Calu3 (cell line): ENCODE results near the gene CPNE9. TPM values are rescaled to one million over a fixed set of nuclear protein-coding genes. Genes with fewer than 3 reads are reported as not detected.

Source experiments
- BruUV-seq: library from RNA; stranded (reverse); fragments of 400-500 nt; replicated peaks from 2 replicates; lab custom pipeline; 2021; lab: Mats Ljungman, UMichigan
- CTCF ChIA-PET: fragments of 300-600 bp; sonication (Branson Sonifier 250); formaldehyde crosslinking; loops from one replicate; lab custom pipeline; 2022; ENCODE audit warnings: antibody characterized with exemption; lab: Charles Lee
- DNase-seq: peaks from one replicate; pipeline ENCODE4 v3.0.0; 2022
- H3K27ac Mint-ChIP-seq: one replicate; pipeline ENCODE4 v1.8.0; 2022; ENCODE audit warnings: mixed read lengths; ENCODE audit not compliant: unreplicated experiment
- H3K27me3 Mint-ChIP-seq: one replicate; pipeline ENCODE4 v1.8.0; 2022; ENCODE audit warnings: mixed read lengths; ENCODE audit not compliant: unreplicated experiment
- H3K36me3 Mint-ChIP-seq: one replicate; pipeline ENCODE4 v1.8.0; 2022; ENCODE audit warnings: mild to moderate bottlenecking, moderate library complexity, mixed read lengths; ENCODE audit not compliant: insufficient read depth, unreplicated experiment
- H3K4me1 Mint-ChIP-seq: one replicate; pipeline ENCODE4 v1.8.0; 2022; ENCODE audit warnings: mild to moderate bottlenecking, low read depth, mixed read lengths; ENCODE audit not compliant: unreplicated experiment
- H3K4me3 Mint-ChIP-seq: one replicate; pipeline ENCODE4 v1.8.0; 2022; ENCODE audit warnings: mild to moderate bottlenecking, low read depth, moderate library complexity, mixed read lengths; ENCODE audit not compliant: unreplicated experiment
- H3K9me3 Mint-ChIP-seq: one replicate; pipeline ENCODE4 v1.8.0; 2022; ENCODE audit warnings: low read depth, mixed read lengths; ENCODE audit not compliant: unreplicated experiment
- intact Hi-C: fragments of 100-400 bp; cut with micrococcal nuclease; formaldehyde crosslinking; loops from one replicate; pipeline ENCODE4 v1.10.0; 2022; ENCODE audit not compliant: unreplicated experiment
- total RNA-seq: library from RNA; stranded (reverse); gene quantifications from 2 replicates; pipeline ENCODE4 v1.2.3, GENCODE V29; 2022
- TF ChIP-seq, protein P1 (sequence below): fragments of 200-600 bp; IDR thresholded peaks from one replicate; pipeline ENCODE4 v1.8.0; 2022; ENCODE audit warnings: antibody characterized with exemption; ENCODE audit not compliant: unreplicated experiment

The CPNE9 gene
- total RNA-seq, 1 experiment from 2014 or later = not detected

DNA sequence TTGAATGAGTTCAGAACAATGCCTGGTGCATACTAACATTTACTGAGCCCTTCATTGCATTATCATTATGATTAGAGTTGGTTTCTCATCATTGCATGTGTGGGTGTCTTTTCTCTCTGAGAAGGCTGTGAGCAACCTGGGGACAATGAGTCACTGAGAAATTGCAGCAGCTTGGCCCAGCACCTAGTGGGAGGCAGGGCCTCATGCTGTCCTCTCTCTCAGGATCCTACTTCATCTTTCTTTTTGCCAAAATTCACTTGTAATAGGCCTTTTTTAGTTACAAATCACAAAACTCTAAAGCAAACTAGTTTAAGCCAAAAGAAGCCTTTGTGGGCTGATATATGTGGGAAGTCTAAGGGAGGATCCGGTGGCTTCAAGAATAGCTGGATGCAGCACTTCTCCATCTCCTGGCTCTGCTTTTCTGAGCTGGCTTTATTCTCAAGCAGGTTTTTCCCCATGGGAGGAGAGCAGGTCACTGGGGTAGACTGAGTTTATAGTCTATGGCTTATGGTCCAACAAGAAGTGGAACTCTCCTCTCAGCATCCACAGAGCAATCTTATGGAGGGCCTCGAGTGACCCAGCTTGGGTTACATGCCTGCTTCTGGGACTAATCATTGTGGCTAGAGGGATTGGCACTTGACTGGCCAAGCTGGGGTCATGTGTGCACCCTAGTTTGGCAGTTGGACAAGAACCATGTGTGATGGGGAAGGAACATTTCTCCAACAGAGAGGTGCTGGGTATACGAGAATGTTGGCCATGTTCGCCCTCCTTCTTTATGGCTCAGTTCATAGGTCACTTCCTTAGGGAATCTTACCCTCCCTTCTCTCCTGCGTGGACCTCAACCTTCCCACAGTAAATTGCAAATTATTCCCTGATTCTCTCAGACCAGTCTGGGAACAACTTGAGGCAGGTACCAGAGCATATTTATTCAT lies 74.8 kb downstream of the CPNE9 start:
- Mint-ChIP-seq H3K27me3 (no peaks in the 10 kb centered on the region), H3K4me1 (no peaks in the 10 kb centered on the region), H3K36me3 (peaks cover 19% of the 10 kb centered on the region), H3K4me3 (no peak overlapping the region), H3K9me3 (no peaks in the 10 kb centered on the region), H3K27ac (no peak overlapping the region)
- intact Hi-C loops = no loop called here
- TF ChIP-seq, protein P1, sequence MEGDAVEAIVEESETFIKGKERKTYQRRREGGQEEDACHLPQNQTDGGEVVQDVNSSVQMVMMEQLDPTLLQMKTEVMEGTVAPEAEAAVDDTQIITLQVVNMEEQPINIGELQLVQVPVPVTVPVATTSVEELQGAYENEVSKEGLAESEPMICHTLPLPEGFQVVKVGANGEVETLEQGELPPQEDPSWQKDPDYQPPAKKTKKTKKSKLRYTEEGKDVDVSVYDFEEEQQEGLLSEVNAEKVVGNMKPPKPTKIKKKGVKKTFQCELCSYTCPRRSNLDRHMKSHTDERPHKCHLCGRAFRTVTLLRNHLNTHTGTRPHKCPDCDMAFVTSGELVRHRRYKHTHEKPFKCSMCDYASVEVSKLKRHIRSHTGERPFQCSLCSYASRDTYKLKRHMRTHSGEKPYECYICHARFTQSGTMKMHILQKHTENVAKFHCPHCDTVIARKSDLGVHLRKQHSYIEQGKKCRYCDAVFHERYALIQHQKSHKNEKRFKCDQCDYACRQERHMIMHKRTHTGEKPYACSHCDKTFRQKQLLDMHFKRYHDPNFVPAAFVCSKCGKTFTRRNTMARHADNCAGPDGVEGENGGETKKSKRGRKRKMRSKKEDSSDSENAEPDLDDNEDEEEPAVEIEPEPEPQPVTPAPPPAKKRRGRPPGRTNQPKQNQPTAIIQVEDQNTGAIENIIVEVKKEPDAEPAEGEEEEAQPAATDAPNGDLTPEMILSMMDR = no peak
- BruUV-seq = no TSS peak
- no peak for DNase-seq
- CTCF ChIA-PET = no interaction called here

DNA sequence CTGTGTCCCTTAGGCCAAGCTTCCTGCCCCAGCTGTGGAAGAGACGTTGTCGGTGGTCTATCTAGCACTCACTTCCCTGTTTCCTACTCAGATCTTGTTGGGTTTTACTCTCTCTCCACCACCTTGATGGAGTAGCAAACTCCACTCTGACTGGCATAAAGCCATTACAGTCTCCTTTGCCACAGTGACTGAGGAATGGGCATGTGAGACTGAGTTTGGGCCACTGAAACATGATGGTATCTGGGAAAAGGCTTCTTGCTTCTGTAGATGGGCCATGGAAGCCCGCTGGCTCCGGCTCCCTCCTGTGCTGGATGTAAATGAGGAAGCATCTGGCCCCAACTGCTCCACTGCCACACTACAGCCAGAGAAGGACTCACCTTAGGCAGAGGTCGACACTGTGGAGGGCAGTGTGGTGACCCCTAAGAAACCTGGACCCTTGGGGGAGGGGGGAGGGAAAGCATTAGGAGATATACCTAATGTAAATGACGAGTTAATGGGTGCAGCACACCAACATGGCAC lies 75.5 kb downstream of the CPNE9 start:
- CTCF ChIA-PET = no interaction called here
- no peak for DNase-seq
- Mint-ChIP-seq H3K9me3 (no peaks in the 10 kb centered on the region), H3K27ac (no peak overlapping the region), H3K27me3 (no peaks in the 10 kb centered on the region), H3K4me1 (no peaks in the 10 kb centered on the region), H3K4me3 (no peak overlapping the region), H3K36me3 (peaks cover 19% of the 10 kb centered on the region)
- no TSS peak for BruUV-seq
- intact Hi-C loops = no loop called here
- TF ChIP-seq, protein P1 = no peak

Other genes with a start within 250 kb of the CPNE9 start
- gene LHFPL4, start 150.0 kb upstream of the CPNE9 start, total RNA-seq = not detected in 2 replicates
- 36.3 and 38.1 TPM in 2 replicates for gene MTMR14, start 54.3 kb upstream of the CPNE9 start, total RNA-seq
- 19.8 and 20.4 TPM in 2 replicates for gene BRPF1, start 27.9 kb downstream of the CPNE9 start, total RNA-seq
- 17.1 and 21.8 TPM in 2 replicates for gene OGG1, start 46.1 kb downstream of the CPNE9 start, total RNA-seq
- gene CAMK1, start 66.1 kb downstream of the CPNE9 start, total RNA-seq = 4.1 and 7.2 TPM in 2 replicates
- 45.8 and 48.5 TPM in 2 replicates for gene TADA3, start 88.6 kb downstream of the CPNE9 start, total RNA-seq
- gene ARPC4, start 89.2 kb downstream of the CPNE9 start, total RNA-seq = 133 and 141 TPM in 2 replicates
- gene TTLL3, start 106.4 kb downstream of the CPNE9 start, total RNA-seq = 19.5 and 21.9 TPM in 2 replicates
- 30.9 and 41.7 TPM in 2 replicates for gene RPUSD3, start 140.2 kb downstream of the CPNE9 start, total RNA-seq
- 0.71 and 1.3 TPM in 2 replicates for gene CIDEC, start 176.4 kb downstream of the CPNE9 start, total RNA-seq
- 32.4 and 34.2 TPM in 2 replicates for gene JAGN1, start 186.8 kb downstream of the CPNE9 start, total RNA-seq
- gene IL17RE, start 199.0 kb downstream of the CPNE9 start, total RNA-seq = 25.5 and 30.6 TPM in 2 replicates
- gene IL17RC, start 213.3 kb downstream of the CPNE9 start, total RNA-seq = 19.1 and 24.7 TPM in 2 replicates
- gene CRELD1, start 230.0 kb downstream of the CPNE9 start, total RNA-seq = 23.2 and 25.4 TPM in 2 replicates
- gene PRRT3, start 248.6 kb downstream of the CPNE9 start, total RNA-seq = 1.2 and 1.6 TPM in 2 replicates